C4-2B (cell line): ENCODE data around the gene NFYC.
"Not testable (repeated sequence)": the region's sequence is repeated elsewhere in the genome, so short reads cannot be mapped to it uniquely, and the experiment has no call there.

Source experiments
- ZFX ChIP-seq: fragments of 450-650 bp; IDR thresholded peaks from 2 replicates; pipeline ENCODE4 v1.6.1; 2017
- TF ChIP-seq, protein P1 (sequence below): fragments of 450-650 bp; conservative IDR thresholded peaks from 2 replicates; pipeline ENCODE4 v1.5.1; 2017; ENCODE audit warnings: mild to moderate bottlenecking

- TF ChIP-seq, protein P1, sequence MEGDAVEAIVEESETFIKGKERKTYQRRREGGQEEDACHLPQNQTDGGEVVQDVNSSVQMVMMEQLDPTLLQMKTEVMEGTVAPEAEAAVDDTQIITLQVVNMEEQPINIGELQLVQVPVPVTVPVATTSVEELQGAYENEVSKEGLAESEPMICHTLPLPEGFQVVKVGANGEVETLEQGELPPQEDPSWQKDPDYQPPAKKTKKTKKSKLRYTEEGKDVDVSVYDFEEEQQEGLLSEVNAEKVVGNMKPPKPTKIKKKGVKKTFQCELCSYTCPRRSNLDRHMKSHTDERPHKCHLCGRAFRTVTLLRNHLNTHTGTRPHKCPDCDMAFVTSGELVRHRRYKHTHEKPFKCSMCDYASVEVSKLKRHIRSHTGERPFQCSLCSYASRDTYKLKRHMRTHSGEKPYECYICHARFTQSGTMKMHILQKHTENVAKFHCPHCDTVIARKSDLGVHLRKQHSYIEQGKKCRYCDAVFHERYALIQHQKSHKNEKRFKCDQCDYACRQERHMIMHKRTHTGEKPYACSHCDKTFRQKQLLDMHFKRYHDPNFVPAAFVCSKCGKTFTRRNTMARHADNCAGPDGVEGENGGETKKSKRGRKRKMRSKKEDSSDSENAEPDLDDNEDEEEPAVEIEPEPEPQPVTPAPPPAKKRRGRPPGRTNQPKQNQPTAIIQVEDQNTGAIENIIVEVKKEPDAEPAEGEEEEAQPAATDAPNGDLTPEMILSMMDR = not testable (repeated sequence)
- not testable (repeated sequence) for TF ChIP-seq ZFX
These were observed 11.3 kb downstream of the NFYC start for GRCh38 chr1:40702810-40703209.
